OCI-LY3 (cell line): ENCODE results near the gene MIPOL1.

Source experiments
- H2AFZ ChIP-seq: fragments of 200-600, 300-600 bp; shearing (Covaris generic); 2 replicates; pipeline ENCODE4 v1.6.0; 2014; ENCODE audit warnings: antibody characterized with exemption, low read depth, low read length
- H3K27ac ChIP-seq: fragments of 200-600, 300-600 bp; sonication (generic); 2 replicates; pipeline ENCODE4 v1.5.1; 2014; ENCODE audit warnings: mild to moderate bottlenecking, low read length, moderate library complexity, mixed read lengths
- H3K27me3 ChIP-seq: fragments of 200-600, 300-600 bp; sonication (generic); 2 replicates; pipeline ENCODE4 v1.6.1; 2014; ENCODE audit warnings: low read depth, low read length, mixed read lengths
- H3K36me3 ChIP-seq: fragments of 200-600, 300-600 bp; sonication (generic); replicated peaks from 2 replicates; pipeline ENCODE3; 2014; ENCODE audit warnings: low read depth, low read length, mixed read lengths
- H3K4me1 ChIP-seq: fragments of 300-600, 200-600 bp; sonication (generic); 2 replicates; pipeline ENCODE4 v1.6.1; 2014; ENCODE audit warnings: low read length, mixed read lengths
- H3K4me2 ChIP-seq: fragments of 200-600, 300-600 bp; sonication (generic); 2 replicates; pipeline ENCODE4 v1.6.1; 2014; ENCODE audit warnings: low read length, mixed read lengths
- H3K4me3 ChIP-seq: fragments of 300-600, 200-600 bp; sonication (generic); 2 replicates; pipeline ENCODE4 v1.5.1; 2014; ENCODE audit warnings: antibody characterized with exemption, mild to moderate bottlenecking, low read length, moderate library complexity
- H3K79me2 ChIP-seq: fragments of 300-600, 200-600 bp; shearing (Covaris generic); 2 replicates; pipeline ENCODE4 v1.6.1; 2014; ENCODE audit warnings: mild to moderate bottlenecking, low read length, mixed read lengths
- H3K9ac ChIP-seq: fragments of 300-600, 200-600 bp; shearing (Covaris generic); 2 replicates; pipeline ENCODE4 v1.6.0; 2014; ENCODE audit warnings: mild to moderate bottlenecking, low read length, moderate library complexity
- H3K9me3 ChIP-seq: fragments of 200-600, 300-600 bp; shearing (Covaris generic); 2 replicates; pipeline ENCODE4 v1.6.1; 2014; ENCODE audit warnings: low read length, mixed read lengths; ENCODE audit not compliant: insufficient read depth
- H4K20me1 ChIP-seq: fragments of 200-600, 300-600 bp; sonication (generic); 2 replicates; pipeline ENCODE4 v1.6.1; 2016; ENCODE audit warnings: low read length, mixed read lengths; ENCODE audit not compliant: insufficient read depth
- EZH2phosphoT487 ChIP-seq: fragments of 200-600 bp; shearing (Covaris generic); IDR thresholded peaks from 2 replicates; pipeline ENCODE4 v1.6.1; 2018; ENCODE audit warnings: antibody characterized with exemption, mixed run types, low read depth
- TF ChIP-seq, protein P1 (sequence below): fragments of 200-600, 300-600 bp; sonication (generic); IDR thresholded peaks from 2 replicates; pipeline ENCODE4 v1.5.1; 2014; ENCODE audit warnings: antibody characterized with exemption, low read length, low read depth

MIPOL1 gene

DNA sequence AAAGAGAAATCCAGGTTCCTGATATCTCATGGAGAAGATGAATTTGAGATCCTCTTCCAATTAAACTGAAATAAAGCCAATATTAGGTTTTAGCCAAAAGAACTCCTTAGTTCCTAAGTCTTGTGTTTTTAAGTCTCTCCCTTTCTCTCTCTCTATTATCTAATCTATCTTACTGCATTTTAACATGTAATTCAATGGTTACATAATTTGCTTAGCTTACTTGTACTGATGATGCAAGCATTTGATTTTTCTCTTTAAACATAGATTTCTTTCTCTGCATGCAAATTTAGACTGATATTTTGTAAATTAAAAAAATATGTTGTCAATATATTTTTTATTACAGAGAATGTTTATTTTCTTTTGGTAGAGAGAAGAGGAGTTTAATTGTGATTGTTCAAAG lies 78.2 kb downstream of the MIPOL1 start:
- H3K9ac ChIP-seq: no peak overlapping the region
- H2AFZ ChIP-seq: no peak overlapping the region
- TF ChIP-seq EZH2phosphoT487: no peak
- TF ChIP-seq, protein P1, sequence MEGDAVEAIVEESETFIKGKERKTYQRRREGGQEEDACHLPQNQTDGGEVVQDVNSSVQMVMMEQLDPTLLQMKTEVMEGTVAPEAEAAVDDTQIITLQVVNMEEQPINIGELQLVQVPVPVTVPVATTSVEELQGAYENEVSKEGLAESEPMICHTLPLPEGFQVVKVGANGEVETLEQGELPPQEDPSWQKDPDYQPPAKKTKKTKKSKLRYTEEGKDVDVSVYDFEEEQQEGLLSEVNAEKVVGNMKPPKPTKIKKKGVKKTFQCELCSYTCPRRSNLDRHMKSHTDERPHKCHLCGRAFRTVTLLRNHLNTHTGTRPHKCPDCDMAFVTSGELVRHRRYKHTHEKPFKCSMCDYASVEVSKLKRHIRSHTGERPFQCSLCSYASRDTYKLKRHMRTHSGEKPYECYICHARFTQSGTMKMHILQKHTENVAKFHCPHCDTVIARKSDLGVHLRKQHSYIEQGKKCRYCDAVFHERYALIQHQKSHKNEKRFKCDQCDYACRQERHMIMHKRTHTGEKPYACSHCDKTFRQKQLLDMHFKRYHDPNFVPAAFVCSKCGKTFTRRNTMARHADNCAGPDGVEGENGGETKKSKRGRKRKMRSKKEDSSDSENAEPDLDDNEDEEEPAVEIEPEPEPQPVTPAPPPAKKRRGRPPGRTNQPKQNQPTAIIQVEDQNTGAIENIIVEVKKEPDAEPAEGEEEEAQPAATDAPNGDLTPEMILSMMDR: no peak
- no peak overlapping the region for H3K27ac ChIP-seq
- H3K4me2 ChIP-seq: no peak overlapping the region
- H3K27me3 ChIP-seq: no peaks in the 10 kb centered on the region
- H3K36me3 ChIP-seq: no peaks in the 10 kb centered on the region
- H4K20me1 ChIP-seq: no peaks in the 10 kb centered on the region
- no peak overlapping the region for H3K4me3 ChIP-seq
- H3K9me3 ChIP-seq: no peaks in the 10 kb centered on the region
- H3K79me2 ChIP-seq: no peaks in the 10 kb centered on the region
- no peaks in the 10 kb centered on the region for H3K4me1 ChIP-seq

DNA sequence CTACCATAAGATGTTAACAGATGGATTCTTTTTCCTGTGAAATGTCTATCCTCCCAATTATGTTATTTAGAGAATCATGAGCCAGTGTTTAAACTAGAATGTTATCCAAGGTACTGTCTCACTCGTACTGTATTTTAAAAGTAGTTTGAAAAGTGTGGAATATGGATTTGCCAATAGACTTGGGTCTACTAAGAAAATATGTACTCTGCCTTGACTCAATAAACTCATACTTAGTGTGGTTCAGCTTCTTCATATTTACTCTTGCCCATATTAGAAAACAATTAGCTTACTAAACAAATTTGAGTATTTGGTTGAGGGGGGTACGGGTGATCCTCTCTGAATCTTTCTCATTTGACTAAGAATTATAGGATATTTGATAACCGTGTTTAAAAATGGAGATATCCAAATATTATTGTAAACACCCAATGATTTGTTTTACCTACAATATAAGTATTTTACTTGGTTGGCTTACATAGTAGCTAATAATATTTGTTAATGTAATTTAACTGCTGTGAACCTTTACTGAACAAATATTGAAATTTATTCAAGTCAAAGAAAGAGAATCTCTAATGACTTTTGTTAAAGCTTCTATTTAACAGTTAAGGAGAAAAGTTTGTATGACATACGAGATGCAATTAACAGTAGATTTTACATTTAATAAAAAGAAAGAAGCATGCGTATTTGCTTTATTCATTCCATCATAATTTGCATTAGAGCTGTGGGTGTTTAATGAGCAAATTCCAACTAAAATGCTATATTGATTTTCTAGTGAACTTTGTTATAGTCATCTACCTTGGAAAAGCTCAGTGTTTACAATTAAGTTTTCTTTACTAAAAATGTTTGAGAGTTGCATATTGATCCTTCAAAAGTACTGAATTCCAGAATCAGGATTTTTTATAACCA lies 81.2 kb downstream of the MIPOL1 start:
- no peak overlapping the region for H3K9ac ChIP-seq
- no peaks in the 10 kb centered on the region for H3K9me3 ChIP-seq

DNA sequence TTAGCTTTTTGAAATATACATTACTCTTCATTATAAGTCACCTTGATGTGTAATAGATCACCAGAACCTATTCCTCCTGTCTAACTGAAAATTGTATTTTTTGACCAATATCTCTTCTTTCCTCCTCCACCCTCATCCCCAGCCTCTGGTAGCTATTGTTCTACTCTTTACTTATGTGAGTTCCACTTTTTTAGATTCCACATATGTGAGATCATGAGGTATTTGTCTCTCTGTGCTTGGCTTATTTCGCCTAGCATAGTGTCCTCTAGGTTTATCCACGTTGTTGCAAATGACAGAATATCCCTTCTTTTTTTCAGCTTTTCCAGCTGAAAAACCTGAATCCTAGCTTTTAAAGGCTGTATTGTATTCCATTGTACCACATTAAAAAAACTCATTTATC lies 82.1 kb downstream of the MIPOL1 start:
- H4K20me1 ChIP-seq: no peaks in the 10 kb centered on the region
- TF ChIP-seq, protein P1: no peak
- TF ChIP-seq EZH2phosphoT487: no peak
- H3K27me3 ChIP-seq: no peaks in the 10 kb centered on the region
- no peak overlapping the region for H3K9ac ChIP-seq
- H3K4me1 ChIP-seq: no peaks in the 10 kb centered on the region
- no peak overlapping the region for H3K27ac ChIP-seq
- no peak overlapping the region for H3K4me2 ChIP-seq
- no peaks in the 10 kb centered on the region for H3K36me3 ChIP-seq
- no peaks in the 10 kb centered on the region for H3K9me3 ChIP-seq
- H2AFZ ChIP-seq: no peak overlapping the region
- H3K79me2 ChIP-seq: no peaks in the 10 kb centered on the region
- H3K4me3 ChIP-seq: no peak overlapping the region

More for the DNA sequence above, 81.2 kb downstream of the MIPOL1 start:
- Histone ChIP-seq H3K79me2 (no peaks in the 10 kb centered on the region), H2AFZ (no peak overlapping the region), H3K4me1 (no peaks in the 10 kb centered on the region), H3K27me3 (no peaks in the 10 kb centered on the region), H3K4me2 (no peak overlapping the region), H3K4me3 (no peak overlapping the region), H3K36me3 (no peaks in the 10 kb centered on the region), H4K20me1 (no peaks in the 10 kb centered on the region), H3K27ac (no peak overlapping the region)
- TF ChIP-seq, protein P1: no peak
- TF ChIP-seq EZH2phosphoT487: no peak

DNA sequence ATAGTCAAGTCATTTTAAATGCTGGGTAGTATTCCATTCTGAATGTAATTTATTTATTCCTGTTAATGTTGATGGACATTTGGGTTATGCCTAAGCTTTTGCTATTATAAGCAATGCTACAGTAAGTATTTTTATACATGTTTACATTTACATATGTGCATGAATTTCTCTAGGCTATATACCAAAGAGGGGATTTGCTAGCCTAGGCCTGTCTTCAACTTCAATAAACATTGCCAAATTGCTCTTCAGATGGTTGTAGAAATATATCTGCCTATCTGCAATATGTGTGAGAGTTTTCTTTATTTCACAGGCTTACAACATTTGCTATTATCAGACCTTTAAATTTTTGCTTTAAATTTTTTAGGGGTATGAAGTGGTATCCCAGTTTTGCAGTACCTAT lies 87.0 kb downstream of the MIPOL1 start:
- Histone ChIP-seq H3K79me2 (no peaks in the 10 kb centered on the region), H3K4me2 (no peak overlapping the region), H4K20me1 (no peaks in the 10 kb centered on the region)

More for the DNA sequence above, 87.0 kb downstream of the MIPOL1 start:
- H3K27me3 ChIP-seq: no peaks in the 10 kb centered on the region
- H3K27ac ChIP-seq: no peak overlapping the region
- H3K4me1 ChIP-seq: no peaks in the 10 kb centered on the region
- no peak overlapping the region for H2AFZ ChIP-seq
- no peaks in the 10 kb centered on the region for H3K9me3 ChIP-seq
- no peak for TF ChIP-seq EZH2phosphoT487
- TF ChIP-seq, protein P1: no peak
- H3K9ac ChIP-seq: no peak overlapping the region
- no peaks in the 10 kb centered on the region for H3K36me3 ChIP-seq
- no peak overlapping the region for H3K4me3 ChIP-seq
